MCF 10A (cell line): ENCODE data around the gene HNRNPH2. TPM values are rescaled to one million over a fixed set of nuclear protein-coding genes. Genes with fewer than 3 reads are reported as not detected.

Experiments used
- BruUV-seq: library from RNA; stranded (reverse); fragments of 400-500 nt; replicated peaks from 2 replicates; lab custom pipeline; 2021; lab: Mats Ljungman, UMichigan
- CTCF ChIA-PET: fragments of 300-600 bp; sonication (Branson Sonifier 250); formaldehyde crosslinking; extraction: SDS; loops from one replicate; lab custom pipeline; 2021; ENCODE audit warnings: antibody characterized with exemption, inconsistent platforms; lab: Yijun Ruan, JAX
- POLR2A ChIA-PET: fragments of 300-600, 350-650 bp; sonication (Branson Sonifier 250); formaldehyde crosslinking; extraction: SDS; loops from one replicate; lab custom pipeline; 2020; ENCODE audit warnings: antibody characterized with exemption, inconsistent platforms; lab: Yijun Ruan, JAX
- DNase-seq: peaks from one replicate; pipeline ENCODE4 v3.0.0-alpha.2; 2018; ENCODE audit not compliant: unreplicated experiment
- H3K27ac Mint-ChIP-seq: one replicate; pipeline ENCODE4 v1.8.0; 2022; ENCODE audit warnings: mild to moderate bottlenecking, low read depth, mixed read lengths; ENCODE audit not compliant: unreplicated experiment
- H3K27me3 Mint-ChIP-seq: one replicate; pipeline ENCODE4 v1.8.0; 2022; ENCODE audit warnings: mixed read lengths; ENCODE audit not compliant: insufficient read depth, unreplicated experiment
- H3K36me3 Mint-ChIP-seq: one replicate; pipeline ENCODE4 v1.8.0; 2022; ENCODE audit warnings: mild to moderate bottlenecking, moderate library complexity, mixed read lengths; ENCODE audit not compliant: insufficient read depth, unreplicated experiment
- H3K4me1 Mint-ChIP-seq: one replicate; pipeline ENCODE4 v1.8.0; 2022; ENCODE audit warnings: mixed read lengths; ENCODE audit not compliant: insufficient read depth, unreplicated experiment
- H3K4me3 Mint-ChIP-seq: one replicate; pipeline ENCODE4 v1.8.0; 2022; ENCODE audit warnings: mild to moderate bottlenecking, moderate library complexity, mixed read lengths; ENCODE audit not compliant: unreplicated experiment
- H3K9me3 Mint-ChIP-seq: one replicate; pipeline ENCODE4 v1.8.0; 2022; ENCODE audit warnings: mixed read lengths; ENCODE audit not compliant: unreplicated experiment
- CTCF ChIP-seq: fragments of 200-600 bp; IDR thresholded peaks from one replicate; pipeline ENCODE4 v1.8.0; 2022; ENCODE audit warnings: antibody characterized with exemption, mild to moderate bottlenecking; ENCODE audit not compliant: unreplicated experiment
- intact Hi-C: fragments of 100-400 bp; cut with micrococcal nuclease; formaldehyde crosslinking; loops from 2 replicates; pipeline ENCODE4 v1.14.1; 2022
- total RNA-seq: library from RNA; stranded (reverse); gene quantifications from 2 replicates; pipeline ENCODE4 v1.2.3, GENCODE V29; 2022

Gene HNRNPH2
- total RNA-seq, 1 experiment from 2014 or later: 35.5 TPM

GRCh38 chrX:101362116-101362515 is 45.9 kb upstream of the HNRNPH2 start:
- no TSS peak for BruUV-seq
- no peak for TF ChIP-seq CTCF
- H3K36me3 Mint-ChIP-seq: peaks cover 6% of the 10 kb centered on the region
- intact Hi-C loops: no loop called here
- no peak overlapping the region for H3K4me3 Mint-ChIP-seq
- ChIA-PET POLR2A (no interaction called here), CTCF (interaction anchor here (1.1 kb wide), 1 partner anchor 28 kb away, joined by 4 read pairs; the partner anchor contains the start of gene RPL36A)
- no peak overlapping the region for H3K27ac Mint-ChIP-seq
- no peak for DNase-seq
- H3K9me3 Mint-ChIP-seq: no peaks in the 10 kb centered on the region
- H3K27me3 Mint-ChIP-seq: peaks cover 44% of the 10 kb centered on the region
- no peaks in the 10 kb centered on the region for H3K4me1 Mint-ChIP-seq

- intact Hi-C loops: no loop called here
- ChIA-PET POLR2A (no interaction called here), CTCF (interaction anchor here (1.1 kb wide), 1 partner anchor 28 kb away, joined by 4 read pairs; the partner anchor contains the start of gene RPL36A)
- no peaks in the 10 kb centered on the region for H3K4me1 Mint-ChIP-seq
- DNase-seq: no peak
- TF ChIP-seq CTCF: no peak
- H3K4me3 Mint-ChIP-seq: no peak overlapping the region
- peaks cover 40% of the 10 kb centered on the region for H3K27me3 Mint-ChIP-seq
- H3K36me3 Mint-ChIP-seq: peaks cover 6% of the 10 kb centered on the region
- no peaks in the 10 kb centered on the region for H3K9me3 Mint-ChIP-seq
- BruUV-seq: no TSS peak
- no peak overlapping the region for H3K27ac Mint-ChIP-seq
Observed at GRCh38 chrX:101362757-101363156, 45.3 kb upstream of the HNRNPH2 start.

- TF ChIP-seq CTCF: no peak
- no peak for DNase-seq
- intact Hi-C loops: no loop called here
- Mint-ChIP-seq H3K9me3 (no peaks in the 10 kb centered on the region), H3K36me3 (peaks cover 6% of the 10 kb centered on the region), H3K27me3 (peaks cover 52% of the 10 kb centered on the region), H3K27ac (no peak overlapping the region), H3K4me3 (no peak overlapping the region), H3K4me1 (no peaks in the 10 kb centered on the region)
- no TSS peak for BruUV-seq
- CTCF ChIA-PET: interaction anchor here (0.7 to 1.7 kb wide), 2 partner anchors 24 to 1881 kb away, joined by 4 read pairs; no protein-coding TSS in a partner anchor
- POLR2A ChIA-PET: no interaction called here
Observed at GRCh38 chrX:101365301-101365795, 42.7 kb upstream of the HNRNPH2 start.

- H3K4me3 Mint-ChIP-seq: no peak overlapping the region
- POLR2A ChIA-PET: interaction anchor here (0.6 to 2.8 kb wide), 2 partner anchors 22 to 408 kb away, joined by 3 to 7 read pairs; partner anchors contain the start of gene RPL36A
- no peaks in the 10 kb centered on the region for H3K4me1 Mint-ChIP-seq
Observed at GRCh38 chrX:101368800-101369199, 39.2 kb upstream of the HNRNPH2 start.

More at GRCh38 chrX:101368800-101369199, 39.2 kb upstream of the HNRNPH2 start:
- BruUV-seq: no TSS peak
- H3K27me3 Mint-ChIP-seq: peaks cover 56% of the 10 kb centered on the region
- peaks cover under 1% of the 10 kb centered on the region for H3K36me3 Mint-ChIP-seq
- no peak for TF ChIP-seq CTCF
- no peak for DNase-seq
- H3K27ac Mint-ChIP-seq: no peak overlapping the region
- H3K9me3 Mint-ChIP-seq: no peaks in the 10 kb centered on the region
- intact Hi-C loops: no loop called here
- CTCF ChIA-PET: no interaction called here
